Mesendoderm (in vitro differentiated cells): ENCODE data around the gene NYNRIN.

Experiments
- DNase-seq: peaks from one replicate; pipeline ENCODE4 v3.0.0; 2013
- H2AK5ac ChIP-seq: 2 replicates; pipeline ENCODE4 v1.6.1; 2013; ENCODE audit warnings: low read length, inconsistent platforms
- H2BK120ac ChIP-seq: 2 replicates; pipeline ENCODE4 v1.6.1; 2013; ENCODE audit warnings: low read depth, mild to moderate bottlenecking, low read length, moderate library complexity, mixed read lengths
- H2BK15ac ChIP-seq: replicated peaks from 2 replicates; pipeline ENCODE4 v1.6.1; 2013; ENCODE audit warnings: low read depth, mild to moderate bottlenecking, moderate library complexity
- H2BK5ac ChIP-seq: 2 replicates; pipeline ENCODE4 v1.6.1; 2013; ENCODE audit warnings: low read length, inconsistent platforms
- H3K18ac ChIP-seq: 2 replicates; pipeline ENCODE4 v1.6.1; 2013; ENCODE audit warnings: mild to moderate bottlenecking, low read length, mixed read lengths
- H3K23ac ChIP-seq: one replicate; pipeline ENCODE4 v1.6.1; 2013; ENCODE audit warnings: low read length
- H3K27ac ChIP-seq: 2 replicates; pipeline ENCODE4 v1.5.1; 2013; ENCODE audit warnings: low read depth, mild to moderate bottlenecking, inconsistent platforms, low read length, moderate library complexity
- H3K27me3 ChIP-seq: 2 replicates; pipeline ENCODE4 v1.6.1; 2013; ENCODE audit warnings: low read length, control low read depth, mild to moderate bottlenecking, inconsistent platforms; ENCODE audit not compliant: insufficient read depth, poor library complexity
- H3K36me3 ChIP-seq: 2 replicates; pipeline ENCODE4 v1.6.1; 2013; ENCODE audit warnings: low read length, inconsistent platforms; ENCODE audit not compliant: control insufficient read depth, insufficient read depth
- H3K4ac ChIP-seq: one replicate; pipeline ENCODE4 v1.6.1; 2013; ENCODE audit warnings: low read depth, mild to moderate bottlenecking, low read length, moderate library complexity
- H3K4me1 ChIP-seq: 2 replicates; pipeline ENCODE4 v1.6.1; 2013; ENCODE audit warnings: low read depth, low read length, inconsistent platforms; ENCODE audit not compliant: control insufficient read depth
- H3K4me2 ChIP-seq: 2 replicates; pipeline ENCODE4 v1.6.1; 2013; ENCODE audit warnings: low read length
- H3K4me3 ChIP-seq: 2 replicates; pipeline ENCODE4 v1.5.1; 2013; ENCODE audit warnings: mild to moderate bottlenecking, low read length
- H3K56ac ChIP-seq: one replicate; pipeline ENCODE4 v1.6.1; 2013; ENCODE audit warnings: low read length
- H3K79me1 ChIP-seq: 2 replicates; pipeline ENCODE4 v1.6.1; 2013; ENCODE audit warnings: low read length, inconsistent platforms
- H3K79me2 ChIP-seq: 2 replicates; pipeline ENCODE4 v1.6.1; 2013; ENCODE audit warnings: mild to moderate bottlenecking, low read length; ENCODE audit not compliant: control insufficient read depth, insufficient read depth
- H3K9ac ChIP-seq: 2 replicates; pipeline ENCODE4 v1.6.1; 2013; ENCODE audit warnings: low read length, inconsistent platforms
- H4K5ac ChIP-seq: one replicate; pipeline ENCODE4 v1.6.1; 2013; ENCODE audit warnings: low read length
- H4K8ac ChIP-seq: one replicate; pipeline ENCODE4 v1.6.1; 2013; ENCODE audit warnings: low read depth, mild to moderate bottlenecking, control low read depth, low read length, moderate library complexity
- WGBS: extraction: QIAGEN DNeasy Blood & Tissue Kit; methylation state at CpG from one replicate; pipeline ENCODE4 v1.1.7; 2013; ENCODE audit warnings: low lambda C conversion rate, missing lambda C conversion rate; ENCODE audit not compliant: insufficient coverage; ENCODE audit errors: extremely low coverage; 5-methylcytosine and 5-hydroxymethylcytosine counted together

Gene NYNRIN

DNA sequence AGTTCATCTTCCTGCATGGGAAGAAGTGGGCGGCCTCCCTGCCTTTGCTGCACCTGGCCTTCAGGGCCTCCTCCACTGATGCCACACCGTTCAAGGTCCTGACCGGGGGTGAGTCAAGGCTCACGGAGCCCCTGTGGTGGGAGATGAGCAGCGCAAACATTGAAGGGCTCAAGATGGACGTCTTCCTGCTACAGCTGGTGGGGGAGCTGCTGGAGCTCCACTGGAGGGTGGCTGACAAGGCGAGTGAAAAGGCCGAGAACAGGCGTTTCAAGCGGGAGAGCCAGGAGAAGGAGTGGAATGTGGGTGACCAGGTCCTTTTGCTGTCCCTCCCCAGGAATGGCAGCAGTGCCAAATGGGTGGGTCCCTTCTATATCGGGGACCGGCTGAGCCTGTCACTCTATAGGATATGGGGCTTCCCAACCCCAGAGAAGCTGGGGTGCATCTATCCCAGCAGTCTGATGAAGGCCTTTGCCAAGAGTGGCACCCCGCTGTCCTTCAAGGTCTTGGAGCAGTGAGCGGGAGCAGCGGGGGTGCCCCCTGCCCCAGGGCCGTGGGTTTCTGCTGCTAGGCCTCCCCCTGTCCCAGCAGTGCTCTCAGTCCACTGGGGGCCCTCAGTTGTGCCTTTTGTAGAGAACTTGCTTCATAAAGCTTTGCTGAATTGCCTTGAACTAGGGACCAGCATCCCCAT is 18.3 kb downstream of the NYNRIN start:
- no CpG with 5 or more reads among the region's 16 CpGs for WGBS
- H3K18ac ChIP-seq, result no peak overlapping the region

DNA sequence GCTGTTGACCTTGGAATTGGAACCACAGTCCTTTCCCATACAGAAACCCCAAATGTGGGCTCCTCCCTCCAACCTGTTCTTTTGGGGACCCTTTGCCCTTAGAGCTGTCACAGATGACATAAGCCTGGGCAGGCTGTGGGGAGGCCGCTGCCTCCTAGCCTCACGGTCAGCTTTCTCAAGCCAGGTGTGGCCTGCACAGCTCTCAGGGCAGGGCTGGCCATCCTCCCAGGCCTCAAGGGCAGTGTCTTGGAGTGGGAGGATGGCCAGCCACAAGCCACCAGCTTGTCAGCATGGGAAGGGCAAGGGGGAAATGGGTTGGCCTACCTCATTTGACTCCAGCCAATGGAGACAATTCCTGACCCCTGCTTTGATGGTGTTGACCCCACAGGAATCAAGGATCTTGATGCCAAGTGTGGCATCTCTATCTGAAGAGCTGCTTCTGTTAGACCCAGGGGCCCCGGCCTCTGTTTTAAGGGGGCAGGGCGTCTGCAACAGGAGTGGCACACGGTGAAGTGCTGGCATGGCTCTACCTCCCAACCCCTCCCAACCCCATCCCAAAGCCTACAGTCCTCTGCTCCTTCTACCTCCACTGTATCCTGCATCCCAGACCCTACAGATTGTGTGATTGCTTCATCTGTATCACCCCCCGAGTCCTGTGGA is 19.2 kb downstream of the NYNRIN start:
- no peaks in the 10 kb centered on the region for H3K27me3 ChIP-seq
- no peak overlapping the region for H2BK120ac ChIP-seq
- H2BK5ac ChIP-seq, result no peak overlapping the region
- H3K4me2 ChIP-seq, result no peak overlapping the region
- no peak for DNase-seq
- H3K4ac ChIP-seq, result no peak overlapping the region
- no peak overlapping the region for H3K23ac ChIP-seq
- H3K36me3 ChIP-seq, result no peaks in the 10 kb centered on the region
- no peak overlapping the region for H2AK5ac ChIP-seq
- no peak overlapping the region for H3K27ac ChIP-seq
- no CpG with 5 or more reads among the region's 6 CpGs for WGBS
- H3K56ac ChIP-seq, result no peak overlapping the region
- no peak overlapping the region for H3K9ac ChIP-seq
- no peak overlapping the region for H4K5ac ChIP-seq
- H3K4me1 ChIP-seq, result no peaks in the 10 kb centered on the region
- no peaks in the 10 kb centered on the region for H3K79me1 ChIP-seq
- no peak overlapping the region for H3K4me3 ChIP-seq
- no peaks in the 10 kb centered on the region for H3K79me2 ChIP-seq
- H3K18ac ChIP-seq, result no peak overlapping the region
- H2BK15ac ChIP-seq, result no peak overlapping the region
- H4K8ac ChIP-seq, result no peak overlapping the region

More for the DNA sequence above, 18.3 kb downstream of the NYNRIN start:
- no peak overlapping the region for H2BK5ac ChIP-seq
- H2AK5ac ChIP-seq, result no peak overlapping the region
- H3K27me3 ChIP-seq, result no peaks in the 10 kb centered on the region
- DNase-seq, result no peak
- H3K4me1 ChIP-seq, result no peaks in the 10 kb centered on the region
- H3K56ac ChIP-seq, result no peak overlapping the region
- H3K4ac ChIP-seq, result no peak overlapping the region
- H3K4me3 ChIP-seq, result no peak overlapping the region
- no peak overlapping the region for H3K23ac ChIP-seq
- no peaks in the 10 kb centered on the region for H3K79me2 ChIP-seq
- H4K8ac ChIP-seq, result no peak overlapping the region
- H4K5ac ChIP-seq, result no peak overlapping the region
- no peak overlapping the region for H3K9ac ChIP-seq
- H3K36me3 ChIP-seq, result no peaks in the 10 kb centered on the region
- H3K27ac ChIP-seq, result no peak overlapping the region
- no peak overlapping the region for H2BK120ac ChIP-seq
- no peaks in the 10 kb centered on the region for H3K79me1 ChIP-seq
- no peak overlapping the region for H3K4me2 ChIP-seq
- no peak overlapping the region for H2BK15ac ChIP-seq

DNA sequence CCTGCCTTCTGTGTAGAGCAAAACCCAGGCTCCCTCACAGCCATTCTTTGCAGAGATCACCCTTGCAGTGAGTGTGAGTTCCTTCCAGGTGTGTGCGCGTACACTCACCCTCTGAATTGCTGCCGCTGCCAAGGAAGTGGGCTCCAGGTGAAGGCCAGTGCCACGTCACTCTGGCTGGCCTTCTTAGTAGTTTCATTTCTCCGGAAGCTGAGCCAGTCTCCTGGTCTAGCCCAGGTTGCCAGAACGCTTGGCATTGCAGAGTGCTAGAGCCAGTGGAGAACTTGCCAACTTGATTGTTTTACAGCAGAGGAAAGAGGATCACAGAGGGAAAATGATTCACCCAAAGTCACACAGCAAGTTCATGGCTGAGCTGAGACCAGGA is 19.7 kb downstream of the NYNRIN start:
- Histone ChIP-seq H3K27ac (no peak overlapping the region), H3K36me3 (no peaks in the 10 kb centered on the region), H2BK5ac (no peak overlapping the region), H2BK15ac (no peak overlapping the region), H3K23ac (no peak overlapping the region), H2AK5ac (no peak overlapping the region), H3K18ac (no peak overlapping the region), H3K56ac (no peak overlapping the region), H3K4me3 (no peak overlapping the region), H3K4ac (no peak overlapping the region), H4K8ac (no peak overlapping the region), H3K27me3 (no peaks in the 10 kb centered on the region), H2BK120ac (no peak overlapping the region), H3K4me1 (no peaks in the 10 kb centered on the region), H3K9ac (no peak overlapping the region), H4K5ac (no peak overlapping the region), H3K4me2 (no peak overlapping the region), H3K79me2 (no peaks in the 10 kb centered on the region), H3K79me1 (no peaks in the 10 kb centered on the region)
- WGBS, result no CpG with 5 or more reads among the region's 6 CpGs
- DNase-seq, result no peak

DNA sequence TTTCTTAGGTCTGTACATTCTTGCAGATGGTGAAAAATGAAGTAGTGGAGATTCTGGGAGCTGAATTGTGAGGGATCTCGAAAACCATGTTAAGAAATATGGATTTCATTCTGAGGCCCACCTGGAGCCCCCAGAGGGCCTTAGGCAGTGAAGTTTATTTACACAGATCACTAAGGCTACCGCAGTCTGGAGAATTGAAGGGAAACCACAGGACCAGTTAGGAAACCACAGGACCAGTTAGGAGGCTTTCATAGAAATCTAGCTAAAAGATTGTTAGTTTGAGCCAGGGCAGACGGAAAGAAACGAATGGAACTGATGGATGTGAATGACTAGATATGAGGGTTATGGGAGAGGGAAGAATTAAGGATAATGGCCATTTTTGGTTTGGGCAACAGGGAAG is 23.5 kb downstream of the NYNRIN start:
- H3K9ac ChIP-seq, result no peak overlapping the region
- no peak overlapping the region for H4K8ac ChIP-seq
- H3K18ac ChIP-seq, result no peak overlapping the region
- no peak overlapping the region for H3K23ac ChIP-seq
- H2AK5ac ChIP-seq, result no peak overlapping the region
- no peak overlapping the region for H2BK15ac ChIP-seq
- no peaks in the 10 kb centered on the region for H3K27me3 ChIP-seq
- no peaks in the 10 kb centered on the region for H3K36me3 ChIP-seq
- no peak overlapping the region for H3K4me2 ChIP-seq
- no peak overlapping the region for H3K4me3 ChIP-seq
- no peaks in the 10 kb centered on the region for H3K79me1 ChIP-seq
- H3K56ac ChIP-seq, result no peak overlapping the region
- H3K4ac ChIP-seq, result no peak overlapping the region
- no peak overlapping the region for H3K27ac ChIP-seq
- H2BK120ac ChIP-seq, result no peak overlapping the region
- WGBS, result 100% methylated on average over 1 of the region's 4 CpGs
- no peak overlapping the region for H2BK5ac ChIP-seq
- DNase-seq, result no peak
- no peaks in the 10 kb centered on the region for H3K4me1 ChIP-seq
- no peaks in the 10 kb centered on the region for H3K79me2 ChIP-seq
- H4K5ac ChIP-seq, result no peak overlapping the region

DNA sequence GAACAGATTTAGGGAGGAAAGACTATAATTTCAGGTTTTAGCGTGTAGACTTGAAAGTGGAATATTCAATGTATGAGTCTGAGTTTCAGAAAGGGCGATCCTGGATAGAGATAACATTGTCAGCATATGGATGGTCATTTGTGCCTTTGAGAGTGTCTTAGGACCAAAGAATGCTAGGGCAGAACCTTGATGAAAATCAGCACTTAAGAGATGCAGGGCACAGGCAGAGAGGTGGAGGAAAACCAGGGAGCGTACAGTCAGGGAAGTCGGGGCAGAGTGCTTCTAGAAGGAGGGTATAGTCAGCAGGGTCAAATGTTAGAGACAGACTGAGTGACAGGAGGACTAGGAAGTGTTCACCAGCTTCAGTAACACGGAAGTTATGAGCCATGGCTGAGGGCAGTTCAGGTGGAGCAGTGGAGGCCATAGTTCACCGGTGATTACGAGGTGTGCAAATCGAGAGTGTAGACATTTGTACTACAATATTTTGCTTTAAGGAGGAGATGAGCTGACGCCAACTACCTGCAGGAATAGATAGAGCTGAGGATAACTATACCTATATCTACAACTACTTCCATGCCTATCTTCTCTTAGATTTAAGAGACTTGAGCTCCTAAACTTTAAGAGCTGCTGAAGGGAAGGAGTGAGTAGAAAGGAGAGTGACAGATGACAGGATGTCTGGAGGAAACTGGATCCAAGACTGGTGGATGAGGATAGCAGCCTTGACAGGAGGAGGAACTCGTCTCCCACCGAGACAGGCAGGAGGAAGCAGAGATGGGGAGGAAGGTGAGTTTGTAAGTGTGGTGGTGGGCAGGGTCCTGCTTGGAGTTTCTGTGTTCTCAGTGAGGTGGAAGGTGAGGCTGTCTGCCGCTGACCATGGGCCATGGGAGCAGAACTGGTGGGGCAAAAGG is 24.1 kb downstream of the NYNRIN start:
- Histone ChIP-seq H3K4me1 (no peaks in the 10 kb centered on the region), H2AK5ac (no peak overlapping the region), H3K9ac (no peak overlapping the region), H4K5ac (no peak overlapping the region), H3K4me3 (no peak overlapping the region), H3K4ac (no peak overlapping the region), H2BK15ac (no peak overlapping the region), H3K27ac (no peak overlapping the region), H3K79me1 (no peaks in the 10 kb centered on the region), H3K18ac (no peak overlapping the region), H2BK5ac (no peak overlapping the region), H3K4me2 (no peak overlapping the region), H3K56ac (no peak overlapping the region), H3K36me3 (no peaks in the 10 kb centered on the region), H3K27me3 (no peaks in the 10 kb centered on the region), H3K23ac (no peak overlapping the region), H3K79me2 (no peaks in the 10 kb centered on the region), H2BK120ac (no peak overlapping the region), H4K8ac (no peak overlapping the region)
- DNase-seq, result no peak
- no CpG with 5 or more reads among the region's 12 CpGs for WGBS
